Tibial nerve (tissue), 4 donors: Measurements from ENCODE around the gene ZNF81.

Experiments
- EP300 ChIP-seq, 2 donors: sonication (generic); formaldehyde crosslinking; IDR thresholded peaks; one replicate each; pipeline ENCODE4 v1.6.1; 2017; ENCODE audit warnings: antibody characterized with exemption in 2 of 2, mild to moderate bottlenecking in 1 of 2
- TF ChIP-seq, protein P1 (sequence below), 5 experiments: fragments of 200-600 bp in 3 of 5; fragments of 450-650 bp in 2 of 5; sonication (generic) in 3 of 5; IDR thresholded peaks; one replicate each; pipeline ENCODE4 v1.5.1; 2016 to 2019; ENCODE audit warnings: antibody characterized with exemption in 5 of 5, mild to moderate bottlenecking in 3 of 5, moderate library complexity in 2 of 5

- TF ChIP-seq, protein P1, sequence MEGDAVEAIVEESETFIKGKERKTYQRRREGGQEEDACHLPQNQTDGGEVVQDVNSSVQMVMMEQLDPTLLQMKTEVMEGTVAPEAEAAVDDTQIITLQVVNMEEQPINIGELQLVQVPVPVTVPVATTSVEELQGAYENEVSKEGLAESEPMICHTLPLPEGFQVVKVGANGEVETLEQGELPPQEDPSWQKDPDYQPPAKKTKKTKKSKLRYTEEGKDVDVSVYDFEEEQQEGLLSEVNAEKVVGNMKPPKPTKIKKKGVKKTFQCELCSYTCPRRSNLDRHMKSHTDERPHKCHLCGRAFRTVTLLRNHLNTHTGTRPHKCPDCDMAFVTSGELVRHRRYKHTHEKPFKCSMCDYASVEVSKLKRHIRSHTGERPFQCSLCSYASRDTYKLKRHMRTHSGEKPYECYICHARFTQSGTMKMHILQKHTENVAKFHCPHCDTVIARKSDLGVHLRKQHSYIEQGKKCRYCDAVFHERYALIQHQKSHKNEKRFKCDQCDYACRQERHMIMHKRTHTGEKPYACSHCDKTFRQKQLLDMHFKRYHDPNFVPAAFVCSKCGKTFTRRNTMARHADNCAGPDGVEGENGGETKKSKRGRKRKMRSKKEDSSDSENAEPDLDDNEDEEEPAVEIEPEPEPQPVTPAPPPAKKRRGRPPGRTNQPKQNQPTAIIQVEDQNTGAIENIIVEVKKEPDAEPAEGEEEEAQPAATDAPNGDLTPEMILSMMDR (IDR thresholded peaks at IDR 0.05): no peak
- no peak for TF ChIP-seq EP300 (IDR thresholded peaks at IDR 0.05)
Measured at GRCh38 chrX:47850901-47851300, 14.2 kb downstream of the ZNF81 start.
